T-helper 2 cell treated with Interferon-gamma antibody and Interleukin-4, amounts not matched to agents 5 μg/mL and 100 μg/mL, for 36 hours (primary cell): ENCODE results near the gene RABGAP1L.
"Not testable (repeated sequence)": the region's sequence is repeated elsewhere in the genome, so short reads cannot be mapped to it uniquely, and the experiment has no call there.

Experiments used
- DNase-seq: peaks from one replicate; pipeline ENCODE4 v3.0.0; 2021; ENCODE audit warnings: low spot score
- H3K27ac Mint-ChIP-seq: one replicate; pipeline ENCODE4 v1.8.0; 2021; ENCODE audit warnings: mild to moderate bottlenecking, mixed read lengths
- H3K27me3 Mint-ChIP-seq: one replicate; pipeline ENCODE4 v1.8.0; 2021; ENCODE audit warnings: low read depth, mixed read lengths
- H3K36me3 Mint-ChIP-seq: one replicate; pipeline ENCODE4 v1.8.0; 2021; ENCODE audit warnings: low read depth, mixed read lengths
- H3K4me1 Mint-ChIP-seq: one replicate; pipeline ENCODE4 v1.8.0; 2021; ENCODE audit warnings: low read depth, mixed read lengths
- H3K4me3 Mint-ChIP-seq: one replicate; pipeline ENCODE4 v1.8.0; 2022; ENCODE audit warnings: mild to moderate bottlenecking, moderate library complexity, mixed read lengths
- H3K9me3 Mint-ChIP-seq: one replicate; pipeline ENCODE4 v1.8.0; 2021; ENCODE audit warnings: mixed read lengths

The RABGAP1L gene

DNA sequence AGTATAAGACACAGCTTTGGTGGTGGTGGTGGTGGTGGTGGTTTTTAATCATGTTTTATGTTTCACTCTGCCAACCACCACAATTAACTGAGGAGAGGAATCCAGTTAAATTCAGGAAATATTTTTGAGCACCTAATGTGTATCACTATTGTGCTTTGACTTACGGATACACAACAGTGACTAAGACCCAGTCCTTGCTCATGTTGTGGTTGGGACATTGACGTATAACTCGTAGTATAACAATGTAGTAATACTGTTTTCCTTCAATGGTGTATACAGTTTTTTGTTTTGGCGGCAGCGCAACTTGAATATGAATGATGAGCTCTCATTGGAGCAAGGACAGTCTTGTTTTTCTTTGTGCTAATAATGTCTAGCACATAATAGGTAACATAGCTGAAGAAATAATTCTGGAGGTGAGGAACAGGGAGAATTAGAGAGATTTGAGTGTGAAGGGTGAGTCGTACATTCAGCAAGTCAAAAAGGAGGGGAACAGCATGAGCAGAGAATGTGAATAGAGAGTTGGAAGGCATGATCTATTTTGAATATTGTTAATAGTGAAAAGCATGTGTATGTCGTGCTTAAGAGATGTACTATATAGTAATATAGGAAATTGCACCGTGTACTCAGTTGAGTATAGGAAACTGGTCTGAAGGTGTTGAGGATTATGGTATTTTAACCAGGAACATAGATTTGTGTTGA, 845.9 kb downstream of the RABGAP1L start:
- H3K9me3 Mint-ChIP-seq, result no peaks in the 10 kb centered on the region
- H3K4me3 Mint-ChIP-seq, result no peak overlapping the region
- peak overlapping the region; percentile 29 for H3K27ac Mint-ChIP-seq
- DNase-seq, result no peak
- H3K27me3 Mint-ChIP-seq, result no peaks in the 10 kb centered on the region
- H3K4me1 Mint-ChIP-seq, result peaks cover 43% of the 10 kb centered on the region
- peaks cover 50% of the 10 kb centered on the region for H3K36me3 Mint-ChIP-seq

GRCh38 chr1:175009532-175009931, 850.2 kb downstream of the RABGAP1L start:
- Mint-ChIP-seq H3K9me3 (no peaks in the 10 kb centered on the region), H3K36me3 (peaks cover 62% of the 10 kb centered on the region), H3K27me3 (no peaks in the 10 kb centered on the region), H3K4me3 (no peak overlapping the region), H3K4me1 (peaks cover 22% of the 10 kb centered on the region), H3K27ac (no peak overlapping the region)
- no peak for DNase-seq

DNA sequence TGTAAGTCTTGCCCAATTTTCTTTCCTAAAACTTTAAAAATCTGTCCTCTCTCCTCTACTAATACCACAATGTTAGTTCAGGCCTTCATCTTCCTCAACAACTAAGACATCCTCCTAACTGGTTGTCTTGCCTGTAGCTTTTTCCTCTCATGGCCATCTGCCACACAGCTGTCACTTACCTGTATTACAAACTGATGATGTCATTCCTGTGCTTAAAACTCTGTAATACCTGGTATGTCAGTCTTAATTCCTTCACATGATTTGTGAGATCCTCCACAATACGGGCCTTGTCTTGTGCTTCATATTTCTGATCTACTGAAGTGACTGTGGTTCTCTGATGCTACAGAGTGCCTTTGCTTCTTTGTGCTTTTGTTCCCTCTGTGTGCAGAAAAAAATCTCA, 854.1 kb downstream of the RABGAP1L start:
- DNase-seq, result no peak
- Mint-ChIP-seq H3K9me3 (no peaks in the 10 kb centered on the region), H3K27ac (peak overlapping the region; percentile 21), H3K4me3 (no peak overlapping the region), H3K36me3 (peaks cover 62% of the 10 kb centered on the region), H3K4me1 (peaks cover 8% of the 10 kb centered on the region), H3K27me3 (no peaks in the 10 kb centered on the region)

GRCh38 chr1:175015243-175015642, 855.9 kb downstream of the RABGAP1L start:
- no peak for DNase-seq
- H3K4me3 Mint-ChIP-seq, result no peak overlapping the region
- peaks cover 54% of the 10 kb centered on the region for H3K36me3 Mint-ChIP-seq
- H3K27ac Mint-ChIP-seq, result no peak overlapping the region
- H3K9me3 Mint-ChIP-seq, result no peaks in the 10 kb centered on the region
- H3K4me1 Mint-ChIP-seq, result peaks cover 5% of the 10 kb centered on the region
- H3K27me3 Mint-ChIP-seq, result no peaks in the 10 kb centered on the region

GRCh38 chr1:175019524-175019923, 860.2 kb downstream of the RABGAP1L start:
- Mint-ChIP-seq H3K36me3 (peaks cover 29% of the 10 kb centered on the region), H3K27ac (no peak overlapping the region), H3K4me1 (peaks cover 25% of the 10 kb centered on the region), H3K27me3 (no peaks in the 10 kb centered on the region), H3K9me3 (peaks cover 1% of the 10 kb centered on the region), H3K4me3 (no peak overlapping the region)
- DNase-seq, result no peak

DNA sequence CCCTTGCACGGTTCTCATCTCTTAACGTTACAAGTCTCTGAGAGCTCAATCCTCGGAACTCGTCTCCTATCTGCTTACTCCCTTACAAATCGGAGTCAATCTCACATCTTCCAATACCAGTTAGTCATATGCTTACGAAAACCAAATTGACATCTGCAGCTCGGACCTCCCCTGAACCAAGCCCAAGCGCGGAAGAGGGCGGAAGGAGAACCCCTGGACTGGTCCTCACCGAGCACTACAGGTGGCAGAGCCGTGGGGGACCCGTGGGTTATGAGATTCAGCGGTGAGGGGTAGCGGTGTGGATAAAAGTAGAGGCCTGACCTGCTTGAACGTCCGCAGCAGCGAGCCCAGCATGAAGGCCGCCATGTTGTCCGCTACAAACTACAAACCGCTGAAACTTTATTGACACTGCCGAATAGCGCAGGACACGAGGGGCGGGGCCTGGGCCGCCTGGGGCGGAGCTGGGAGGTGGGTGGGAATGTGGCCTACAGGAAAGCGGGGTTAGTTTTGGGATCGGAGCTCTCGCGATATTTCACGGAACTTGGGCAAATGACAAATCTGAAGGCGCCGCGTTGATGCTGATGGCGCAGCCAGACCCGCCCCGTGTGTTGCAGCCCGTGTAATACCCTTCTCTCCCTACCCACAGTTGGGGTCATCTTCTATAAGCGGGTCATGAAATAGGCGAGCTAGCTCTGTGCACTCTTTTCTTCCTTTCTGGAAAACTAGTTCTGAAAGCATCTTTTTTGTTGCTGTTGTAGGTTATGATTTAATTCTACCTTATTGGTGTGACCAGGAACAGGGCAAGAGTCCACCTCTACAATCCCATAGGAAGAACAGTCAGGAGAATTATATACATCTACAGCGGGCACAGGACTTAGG, 864.0 kb downstream of the RABGAP1L start, which contains the start of gene MRPS14:
MRPS14 (minus strand) TSS at position 383 of the 879 bp plus-strand sequence; CDS start at position 366, 17 bp downstream.
- Mint-ChIP-seq H3K27ac (peak within 1 kb of the TSS; percentile 95), H3K36me3 (peaks cover 14% of the 10 kb centered on the region)

DNA sequence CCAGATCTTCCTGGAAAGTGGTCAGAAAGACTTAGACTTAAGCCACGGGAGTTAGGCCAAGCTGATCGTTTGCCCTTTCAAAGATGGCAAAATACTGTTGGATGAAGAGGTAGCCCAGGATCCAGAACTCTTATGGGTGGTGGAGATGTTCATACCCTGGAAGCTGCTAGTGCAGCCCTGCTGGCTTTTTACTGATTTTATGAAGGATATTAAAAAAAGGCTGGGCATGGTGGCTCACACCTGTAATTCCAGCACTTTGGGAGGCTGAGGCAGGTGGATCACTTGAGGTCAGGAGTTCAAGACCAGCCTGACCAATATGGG, 864.6 kb downstream of the RABGAP1L start:
- Mint-ChIP-seq H3K4me3 (peak overlapping the region; percentile 97), H3K36me3 (peaks cover 11% of the 10 kb centered on the region), H3K4me1 (peaks cover 22% of the 10 kb centered on the region), H3K27ac (peak overlapping the region; percentile 95)
- H3K9me3 Mint-ChIP-seq, H3K27me3 Mint-ChIP-seq, DNase-seq: not testable (repeated sequence)

More for the DNA sequence above, 864.0 kb downstream of the RABGAP1L start, which contains the start of gene MRPS14:
- Mint-ChIP-seq H3K9me3 (peaks cover 6% of the 10 kb centered on the region), H3K27me3 (no peaks in the 10 kb centered on the region), H3K4me3 (peak within 1 kb of the TSS; percentile 97), H3K4me1 (peaks cover 22% of the 10 kb centered on the region)
- peak; percentile 96 for DNase-seq

GRCh38 chr1:175024773-175025172, 865.5 kb downstream of the RABGAP1L start:
- peaks cover 28% of the 10 kb centered on the region for H3K4me1 Mint-ChIP-seq
- H3K36me3 Mint-ChIP-seq, result peaks cover 9% of the 10 kb centered on the region
- peaks cover 6% of the 10 kb centered on the region for H3K9me3 Mint-ChIP-seq
- no peaks in the 10 kb centered on the region for H3K27me3 Mint-ChIP-seq
- H3K27ac Mint-ChIP-seq, result peak overlapping the region; percentile 58
- peak overlapping the region; percentile 30 for H3K4me3 Mint-ChIP-seq
- no peak for DNase-seq

- Mint-ChIP-seq H3K4me3 (no peak overlapping the region), H3K27me3 (peaks cover 11% of the 10 kb centered on the region), H3K4me1 (peaks cover 8% of the 10 kb centered on the region), H3K9me3 (no peaks in the 10 kb centered on the region), H3K27ac (no peak overlapping the region), H3K36me3 (no peaks in the 10 kb centered on the region)
- no peak for DNase-seq
These were observed 874.6 kb downstream of the RABGAP1L start for GRCh38 chr1:175033953-175034352.

GRCh38 chr1:175034775-175035174, 875.5 kb downstream of the RABGAP1L start:
- no peak for DNase-seq
- Mint-ChIP-seq H3K9me3 (no peaks in the 10 kb centered on the region), H3K27ac (no peak overlapping the region), H3K4me3 (no peak overlapping the region), H3K27me3 (peaks cover 11% of the 10 kb centered on the region), H3K36me3 (no peaks in the 10 kb centered on the region), H3K4me1 (peaks cover 2% of the 10 kb centered on the region)

GRCh38 chr1:175035865-175036264, 876.5 kb downstream of the RABGAP1L start:
- Mint-ChIP-seq H3K9me3 (no peaks in the 10 kb centered on the region), H3K36me3 (no peaks in the 10 kb centered on the region)
- DNase-seq, result no peak

GRCh38 chr1:175036476-175036875, 877.2 kb downstream of the RABGAP1L start:
- Mint-ChIP-seq H3K27ac (no peak overlapping the region), H3K36me3 (no peaks in the 10 kb centered on the region), H3K9me3 (no peaks in the 10 kb centered on the region), H3K27me3 (peaks cover 15% of the 10 kb centered on the region), H3K4me3 (no peak overlapping the region), H3K4me1 (no peaks in the 10 kb centered on the region)
- DNase-seq, result no peak

More at GRCh38 chr1:175035865-175036264, 876.5 kb downstream of the RABGAP1L start:
- no peak overlapping the region for H3K4me3 Mint-ChIP-seq
- H3K27me3 Mint-ChIP-seq, result peaks cover 14% of the 10 kb centered on the region
- no peaks in the 10 kb centered on the region for H3K4me1 Mint-ChIP-seq
- no peak overlapping the region for H3K27ac Mint-ChIP-seq

- H3K27me3 Mint-ChIP-seq, result peaks cover 15% of the 10 kb centered on the region
- no peak overlapping the region for H3K4me3 Mint-ChIP-seq
- no peaks in the 10 kb centered on the region for H3K36me3 Mint-ChIP-seq
- no peaks in the 10 kb centered on the region for H3K9me3 Mint-ChIP-seq
- H3K27ac Mint-ChIP-seq, result no peak overlapping the region
- no peaks in the 10 kb centered on the region for H3K4me1 Mint-ChIP-seq
- DNase-seq, result no peak
These were observed 878.1 kb downstream of the RABGAP1L start for GRCh38 chr1:175037416-175037815.

GRCh38 chr1:175040324-175040879, 881.1 kb downstream of the RABGAP1L start:
- no peak overlapping the region for H3K27ac Mint-ChIP-seq
- H3K9me3 Mint-ChIP-seq, result no peaks in the 10 kb centered on the region
- DNase-seq, result no peak
- H3K36me3 Mint-ChIP-seq, result no peaks in the 10 kb centered on the region
- peaks cover 18% of the 10 kb centered on the region for H3K27me3 Mint-ChIP-seq
- no peaks in the 10 kb centered on the region for H3K4me1 Mint-ChIP-seq
- H3K4me3 Mint-ChIP-seq, result no peak overlapping the region
